Caco-2 (cell line): ENCODE data around the gene C10orf90. TPM values are rescaled to one million over a fixed set of nuclear protein-coding genes. Genes with fewer than 3 reads are reported as not detected.

Source experiments
- BruUV-seq: library from RNA; stranded (reverse); fragments of 400-500 nt; replicated peaks from 2 replicates; lab custom pipeline; 2021; lab: Mats Ljungman, UMichigan
- CTCF ChIA-PET: fragments of 300-600 bp; sonication (Branson Sonifier 250); formaldehyde crosslinking; loops from one replicate; lab custom pipeline; 2022; ENCODE audit warnings: antibody characterized with exemption; lab: Charles Lee
- POLR2A ChIA-PET: fragments of 300-600 bp; sonication (Branson Sonifier 250); formaldehyde crosslinking; loops from one replicate; lab custom pipeline; 2022; ENCODE audit warnings: antibody characterized with exemption; lab: Charles Lee
- DNase-seq, 2 experiments: peaks; one replicate each; pipeline versions ENCODE4 v3.0.0 to v3.0.0-alpha.2; 2020 to 2022
- H3K27me3 ChIP-seq: replicated peaks from 2 replicates; pipeline ENCODE4 v1.6.0; 2011; ENCODE audit warnings: low read length; ENCODE audit not compliant: control insufficient read depth, insufficient read depth
- H3K36me3 ChIP-seq: 2 replicates; pipeline ENCODE4 v1.5.1; 2011; ENCODE audit warnings: low read length; ENCODE audit not compliant: control insufficient read depth, insufficient read depth
- H3K4me1 ChIP-seq: fragments of 250-450 bp; sonication (Bioruptor Pico); 2 replicates; pipeline ENCODE4 v1.5.1; 2020; ENCODE audit warnings: mild to moderate bottlenecking
- H3K4me3 ChIP-seq: 2 replicates; pipeline ENCODE4 v1.5.1; 2011; ENCODE audit warnings: low read depth, mild to moderate bottlenecking, control low read depth, low read length
- H3K9me3 ChIP-seq: fragments of 250-450 bp; sonication (Bioruptor Pico); 2 replicates; pipeline ENCODE4 v1.5.1; 2020; ENCODE audit warnings: mild to moderate bottlenecking, moderate library complexity
- H3K27ac Mint-ChIP-seq: one replicate; pipeline ENCODE4 v1.8.0; 2022; ENCODE audit warnings: mixed read lengths; ENCODE audit not compliant: unreplicated experiment
- H3K27me3 Mint-ChIP-seq: one replicate; pipeline ENCODE4 v1.8.0; 2022; ENCODE audit warnings: mixed read lengths; ENCODE audit not compliant: insufficient read depth, unreplicated experiment
- H3K36me3 Mint-ChIP-seq: one replicate; pipeline ENCODE4 v1.8.0; 2022; ENCODE audit warnings: mild to moderate bottlenecking, mixed read lengths; ENCODE audit not compliant: insufficient read depth, unreplicated experiment
- H3K4me1 Mint-ChIP-seq: one replicate; pipeline ENCODE4 v1.8.0; 2022; ENCODE audit warnings: low read depth, mixed read lengths; ENCODE audit not compliant: unreplicated experiment
- H3K4me3 Mint-ChIP-seq: one replicate; pipeline ENCODE4 v1.8.0; 2022; ENCODE audit warnings: mild to moderate bottlenecking, moderate library complexity, mixed read lengths; ENCODE audit not compliant: unreplicated experiment
- H3K9me3 Mint-ChIP-seq: one replicate; pipeline ENCODE4 v1.8.0; 2022; ENCODE audit warnings: mixed read lengths; ENCODE audit not compliant: unreplicated experiment
- intact Hi-C: fragments of 100-400 bp; cut with micrococcal nuclease; formaldehyde crosslinking; loops from one replicate; pipeline ENCODE4 v1.10.0; 2022; ENCODE audit not compliant: unreplicated experiment
- total RNA-seq: library from RNA; stranded (reverse); gene quantifications from 2 replicates; pipeline ENCODE4 v1.2.3, GENCODE V29; 2022
- TF ChIP-seq, protein P1 (sequence below), 2 experiments: fragments of 200-600 bp in 1 of 2; IDR thresholded peaks; 1 replicate in 1 of 2; 2 replicates in 1 of 2; pipeline versions ENCODE4 v1.5.1 to v1.8.0; 2011 to 2022; ENCODE audit warnings: antibody characterized with exemption in 1 of 2, control low read depth in 1 of 2, inconsistent platforms in 1 of 2, low read depth in 1 of 2, low read length in 1 of 2, mild to moderate bottlenecking in 1 of 2, moderate library complexity in 1 of 2; ENCODE audit not compliant: insufficient read depth in 1 of 2, severe bottlenecking in 1 of 2, unreplicated experiment in 1 of 2

Gene C10orf90
- total RNA-seq, 1 experiment from 2014 or later = not detected

DNA sequence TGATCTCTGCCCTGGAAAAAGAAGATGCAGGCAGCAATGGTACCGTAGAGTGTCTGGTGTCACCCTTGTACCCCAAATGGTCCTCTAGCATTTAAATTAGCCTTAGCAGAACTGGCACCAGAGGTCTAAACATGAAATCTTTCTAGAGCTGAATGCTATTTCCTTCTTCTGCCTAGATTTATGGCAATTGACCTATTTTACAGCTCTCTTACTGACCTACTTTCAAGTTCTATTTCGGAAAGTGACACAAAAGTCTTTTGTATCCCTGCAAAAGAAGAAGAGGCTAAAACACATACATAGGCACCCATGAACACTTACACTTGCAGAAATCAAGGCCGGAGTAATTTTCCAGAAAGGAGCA lies 272.1 kb downstream of the C10orf90 start:
- H3K4me1 ChIP-seq = no peaks in the 10 kb centered on the region
- ChIA-PET POLR2A (no interaction called here), CTCF (no interaction called here)
- no peaks in the 10 kb centered on the region for H3K4me1 Mint-ChIP-seq
- H3K4me3 ChIP-seq = no peak overlapping the region
- H3K27me3 Mint-ChIP-seq = peaks cover 31% of the 10 kb centered on the region
- TF ChIP-seq, protein P1, sequence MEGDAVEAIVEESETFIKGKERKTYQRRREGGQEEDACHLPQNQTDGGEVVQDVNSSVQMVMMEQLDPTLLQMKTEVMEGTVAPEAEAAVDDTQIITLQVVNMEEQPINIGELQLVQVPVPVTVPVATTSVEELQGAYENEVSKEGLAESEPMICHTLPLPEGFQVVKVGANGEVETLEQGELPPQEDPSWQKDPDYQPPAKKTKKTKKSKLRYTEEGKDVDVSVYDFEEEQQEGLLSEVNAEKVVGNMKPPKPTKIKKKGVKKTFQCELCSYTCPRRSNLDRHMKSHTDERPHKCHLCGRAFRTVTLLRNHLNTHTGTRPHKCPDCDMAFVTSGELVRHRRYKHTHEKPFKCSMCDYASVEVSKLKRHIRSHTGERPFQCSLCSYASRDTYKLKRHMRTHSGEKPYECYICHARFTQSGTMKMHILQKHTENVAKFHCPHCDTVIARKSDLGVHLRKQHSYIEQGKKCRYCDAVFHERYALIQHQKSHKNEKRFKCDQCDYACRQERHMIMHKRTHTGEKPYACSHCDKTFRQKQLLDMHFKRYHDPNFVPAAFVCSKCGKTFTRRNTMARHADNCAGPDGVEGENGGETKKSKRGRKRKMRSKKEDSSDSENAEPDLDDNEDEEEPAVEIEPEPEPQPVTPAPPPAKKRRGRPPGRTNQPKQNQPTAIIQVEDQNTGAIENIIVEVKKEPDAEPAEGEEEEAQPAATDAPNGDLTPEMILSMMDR (IDR thresholded peaks at IDR 0.05; ENCODE audit: insufficient read depth in 1 of 2, low read depth in 1 of 2, low read length in 1 of 2, severe bottlenecking in 1 of 2, unreplicated experiment in 1 of 2) = no peak
- BruUV-seq = no TSS peak
- no peaks in the 10 kb centered on the region for H3K9me3 ChIP-seq
- H3K27me3 ChIP-seq = no peaks in the 10 kb centered on the region
- H3K4me3 Mint-ChIP-seq = no peak overlapping the region
- H3K36me3 Mint-ChIP-seq = no peaks in the 10 kb centered on the region
- no peaks in the 10 kb centered on the region for H3K36me3 ChIP-seq
- H3K9me3 Mint-ChIP-seq = no peaks in the 10 kb centered on the region
- H3K27ac Mint-ChIP-seq = no peak overlapping the region
- DNase-seq = no peak
- intact Hi-C loops = no loop called here

DNA sequence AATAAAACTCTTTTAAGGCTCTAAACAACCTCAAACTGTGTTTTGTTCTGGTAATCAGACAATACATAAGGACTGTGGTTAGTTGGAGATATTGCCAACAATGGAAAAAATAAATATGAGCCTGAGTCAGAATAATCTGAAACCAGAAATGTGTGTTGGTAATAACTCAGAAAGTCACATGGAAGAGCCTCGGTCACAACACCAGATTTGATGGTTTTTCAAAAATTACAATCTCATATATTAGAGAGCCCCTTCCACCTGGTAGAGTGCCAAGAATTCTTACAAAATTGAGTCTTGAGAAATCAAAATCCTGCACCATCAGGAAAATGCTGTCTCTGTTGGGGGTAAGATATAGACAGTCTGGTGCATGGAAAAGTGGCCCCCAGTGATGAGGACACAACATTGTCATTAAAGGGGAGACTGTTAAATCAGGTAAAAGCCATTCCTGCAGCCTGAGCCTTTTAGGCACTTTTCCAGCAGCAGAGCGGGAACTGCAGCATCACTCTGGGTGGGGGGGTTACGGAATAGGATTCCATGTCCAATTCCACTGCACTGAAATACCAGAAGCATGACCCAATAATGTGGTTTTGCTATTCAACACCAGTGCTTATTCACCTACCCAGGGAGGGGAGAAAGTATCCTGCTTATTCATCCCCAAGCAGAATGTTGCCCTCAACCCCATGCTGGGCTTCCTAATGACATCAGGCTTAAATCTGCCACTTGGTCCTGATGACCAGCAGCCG lies 272.7 kb downstream of the C10orf90 start:
- ChIA-PET POLR2A (no interaction called here), CTCF (no interaction called here)
- no peak for DNase-seq
- no peaks in the 10 kb centered on the region for H3K4me1 Mint-ChIP-seq
- no peak overlapping the region for H3K27ac Mint-ChIP-seq
- H3K27me3 Mint-ChIP-seq = peaks cover 31% of the 10 kb centered on the region
- Histone ChIP-seq H3K27me3 (no peaks in the 10 kb centered on the region), H3K4me1 (no peaks in the 10 kb centered on the region), H3K36me3 (no peaks in the 10 kb centered on the region), H3K4me3 (no peak overlapping the region), H3K9me3 (no peaks in the 10 kb centered on the region)
- BruUV-seq = no TSS peak
- H3K9me3 Mint-ChIP-seq = no peaks in the 10 kb centered on the region
- intact Hi-C loops = no loop called here
- TF ChIP-seq, protein P1 (IDR thresholded peaks at IDR 0.05; ENCODE audit: insufficient read depth in 1 of 2, low read depth in 1 of 2, low read length in 1 of 2, severe bottlenecking in 1 of 2, unreplicated experiment in 1 of 2) = no peak
- H3K4me3 Mint-ChIP-seq = no peak overlapping the region
- H3K36me3 Mint-ChIP-seq = no peaks in the 10 kb centered on the region

DNA sequence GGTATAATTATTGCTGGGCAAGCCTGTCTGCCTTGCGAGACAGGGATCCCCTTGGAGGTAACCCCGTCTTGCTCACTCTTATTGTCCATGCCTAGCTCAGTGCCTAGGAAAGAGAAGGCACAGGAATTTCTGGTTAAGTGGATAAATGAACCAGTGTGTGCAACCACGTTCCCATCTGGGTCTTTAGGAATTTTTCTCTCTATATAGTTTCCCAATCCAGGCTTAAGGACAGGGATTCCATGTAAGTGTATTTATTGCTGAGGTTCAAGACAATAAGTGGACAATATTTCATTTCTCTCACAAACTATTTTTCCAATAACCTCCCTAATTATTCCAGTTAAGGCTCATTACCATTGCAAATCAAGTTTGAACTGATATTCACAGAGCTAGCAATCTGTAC lies 273.3 kb downstream of the C10orf90 start:
- Histone ChIP-seq H3K36me3 (no peaks in the 10 kb centered on the region), H3K9me3 (no peaks in the 10 kb centered on the region), H3K27me3 (no peaks in the 10 kb centered on the region), H3K4me1 (no peaks in the 10 kb centered on the region), H3K4me3 (no peak overlapping the region)
- H3K27me3 Mint-ChIP-seq = peaks cover 31% of the 10 kb centered on the region
- intact Hi-C loops = no loop called here
- no peaks in the 10 kb centered on the region for H3K36me3 Mint-ChIP-seq
- H3K9me3 Mint-ChIP-seq = no peaks in the 10 kb centered on the region
- ChIA-PET POLR2A (no interaction called here), CTCF (no interaction called here)
- BruUV-seq = no TSS peak
- H3K27ac Mint-ChIP-seq = no peak overlapping the region
- DNase-seq = no peak
- TF ChIP-seq, protein P1 (IDR thresholded peaks at IDR 0.05; ENCODE audit: insufficient read depth in 1 of 2, low read depth in 1 of 2, low read length in 1 of 2, severe bottlenecking in 1 of 2, unreplicated experiment in 1 of 2) = no peak
- no peaks in the 10 kb centered on the region for H3K4me1 Mint-ChIP-seq
- no peak overlapping the region for H3K4me3 Mint-ChIP-seq
